GM23338 (cell line): Measurements from ENCODE around the gene MLLT10. TPM values are rescaled to one million over a fixed set of nuclear protein-coding genes. Genes with fewer than 3 reads are reported as not detected.

Source experiments
- ATAC-seq: fragments of 200-7000 bp; cut with Tn5 transposase; 3 replicates; pipeline ENCODE4 v1.9.1; 2020
- DNase-seq: peaks from one replicate; pipeline ENCODE4 v3.0.0-alpha.2; 2015; ENCODE audit warnings: low spot score
- H2AFZ ChIP-seq: fragments of 200-600 bp; sonication (generic); 2 replicates; pipeline ENCODE4 v1.8.0; 2016; ENCODE audit warnings: antibody characterized with exemption, mild to moderate bottlenecking, moderate library complexity
- H3F3A ChIP-seq: fragments of 200-600 bp; sonication (generic); replicated peaks from 2 replicates; pipeline ENCODE4 v1.8.0; 2017; ENCODE audit warnings: antibody characterized with exemption, mixed run types, low read depth
- H3K27ac ChIP-seq: fragments of 200-600 bp; sonication (generic); 2 replicates; pipeline ENCODE4 v1.6.1; 2016; ENCODE audit warnings: low read depth
- H3K27me3 ChIP-seq: fragments of 200-600 bp; sonication (generic); 2 replicates; pipeline ENCODE4 v1.8.0; 2016; ENCODE audit warnings: mild to moderate bottlenecking, mixed run types, moderate library complexity; ENCODE audit not compliant: insufficient read depth
- H3K36me3 ChIP-seq: fragments of 200-600 bp; sonication (generic); 2 replicates; pipeline ENCODE4 v1.8.0; 2016; ENCODE audit warnings: mild to moderate bottlenecking; ENCODE audit not compliant: insufficient read depth
- H3K4me1 ChIP-seq: fragments of 200-600 bp; sonication (generic); 2 replicates; pipeline ENCODE4 v1.8.0; 2016; ENCODE audit warnings: mild to moderate bottlenecking, moderate library complexity; ENCODE audit not compliant: insufficient read depth
- H3K4me2 ChIP-seq: fragments of 200-600 bp; sonication (generic); 2 replicates; pipeline ENCODE4 v1.7.1; 2017; ENCODE audit warnings: mixed run types
- H3K4me3 ChIP-seq: fragments of 200-600 bp; sonication (generic); 2 replicates; pipeline ENCODE4 v1.6.1; 2016; ENCODE audit warnings: mixed run types
- H3K79me2 ChIP-seq: fragments of 200-600 bp; sonication (generic); replicated peaks from 2 replicates; pipeline ENCODE4 v1.8.0; 2017; ENCODE audit warnings: mild to moderate bottlenecking; ENCODE audit not compliant: insufficient read depth
- H3K9me2 ChIP-seq: fragments of 200-600 bp; sonication (generic); 2 replicates; pipeline ENCODE4 v1.8.0; 2017; ENCODE audit not compliant: insufficient read depth
- H4K20me1 ChIP-seq: fragments of 200-600 bp; sonication (generic); replicated peaks from 2 replicates; pipeline ENCODE4 v1.8.0; 2017; ENCODE audit warnings: mild to moderate bottlenecking; ENCODE audit not compliant: insufficient read depth
- H3K27ac Mint-ChIP-seq: 2 replicates; pipeline ENCODE4 v1.8.0; 2020; ENCODE audit warnings: inconsistent platforms, mild to moderate bottlenecking, moderate library complexity, mixed read lengths
- H3K27me3 Mint-ChIP-seq: 3 replicates; pipeline ENCODE4 v1.8.0; 2022; ENCODE audit warnings: low read depth, mild to moderate bottlenecking, moderate library complexity, mixed read lengths, inconsistent platforms; ENCODE audit not compliant: insufficient read depth, poor library complexity
- H3K36me3 Mint-ChIP-seq: 3 replicates; pipeline ENCODE4 v1.8.0; 2021; ENCODE audit warnings: low read depth, mild to moderate bottlenecking, inconsistent platforms, moderate library complexity, mixed read lengths
- H3K4me1 Mint-ChIP-seq: 3 replicates; pipeline ENCODE4 v1.8.0; 2020; ENCODE audit warnings: mild to moderate bottlenecking, inconsistent platforms, mixed read lengths
- H3K4me3 Mint-ChIP-seq: 3 replicates; pipeline ENCODE4 v1.8.0; 2021; ENCODE audit warnings: moderate library complexity, mild to moderate bottlenecking, inconsistent platforms, mixed read lengths
- H3K9me3 Mint-ChIP-seq: 3 replicates; pipeline ENCODE4 v1.8.0; 2020; ENCODE audit warnings: moderate library complexity, mild to moderate bottlenecking, inconsistent platforms, mixed read lengths
- CREB1 ChIP-seq: fragments of 250-450 bp; sonication (Bioruptor Pico); IDR thresholded peaks from 2 replicates; pipeline ENCODE4 v1.5.0; 2020; ENCODE audit warnings: low read depth, mild to moderate bottlenecking, moderate library complexity
- CTCF ChIP-seq, 2 experiments: fragments of 200-600 bp in 1 of 2; sonication (generic) in 1 of 2; conservative IDR thresholded peaks; 2 replicates each; pipeline versions ENCODE4 v1.5.1 to v1.6.1; 2016 to 2017; ENCODE audit warnings: antibody characterized with exemption in 2 of 2, low read depth in 2 of 2, mild to moderate bottlenecking in 2 of 2, moderate library complexity in 1 of 2
- EZH2 ChIP-seq: fragments of 200-600 bp; sonication (generic); IDR thresholded peaks from one replicate; pipeline ENCODE4 v1.8.0; 2017; ENCODE audit warnings: antibody characterized with exemption, mild to moderate bottlenecking, low read depth; ENCODE audit not compliant: unreplicated experiment
- EZH2phosphoT487 ChIP-seq: fragments of 200-600 bp; sonication (generic); IDR thresholded peaks from one replicate; pipeline ENCODE4 v1.8.1; 2018; ENCODE audit warnings: antibody characterized with exemption; ENCODE audit not compliant: unreplicated experiment
- POLR2AphosphoS5 ChIP-seq: IDR thresholded peaks from 2 replicates; pipeline ENCODE4 v1.6.1; 2016; ENCODE audit warnings: antibody characterized with exemption, low read depth
- ZNF114 ChIP-seq: fragments of 250-450 bp; sonication (Bioruptor Pico); IDR thresholded peaks from 2 replicates; pipeline ENCODE4 v1.5.0; 2020; ENCODE audit warnings: mild to moderate bottlenecking, moderate library complexity
- ZNF331 ChIP-seq: fragments of 250-450 bp; sonication (Bioruptor Pico); IDR thresholded peaks from 2 replicates; pipeline ENCODE4 v1.5.0; 2020; ENCODE audit warnings: low read depth, mild to moderate bottlenecking, moderate library complexity
- polyA plus RNA-seq: library from polyadenylated mRNA; unstranded; fragments of >200 nt; fragmentation: Nextera tagmentation; extraction: Ambion mirVana; gene quantifications from 2 replicates; pipeline ENCODE4 v1.2.1, GENCODE V29; 2016
- total RNA-seq: library from RNA; depleted of rRNA; stranded (reverse); fragments of >200 nt; shearing (Covaris generic); gene quantifications from 2 replicates; pipeline ENCODE4 v1.2.3, GENCODE V29; 2014
- TF ChIP-seq, protein P1 (sequence below): fragments of 250-450 bp; sonication (Bioruptor Pico); IDR thresholded peaks from 2 replicates; pipeline ENCODE4 v1.5.0; 2020; ENCODE audit warnings: mild to moderate bottlenecking, moderate library complexity
- TF ChIP-seq, protein P2 (sequence below): IDR thresholded peaks from 2 replicates; pipeline ENCODE4 v1.6.1; 2016; ENCODE audit warnings: antibody characterized with exemption

MLLT10 gene
- total and polyA plus RNA-seq, 2 experiments from 2014 or later, result 28.8 to 55.4 TPM

DNA sequence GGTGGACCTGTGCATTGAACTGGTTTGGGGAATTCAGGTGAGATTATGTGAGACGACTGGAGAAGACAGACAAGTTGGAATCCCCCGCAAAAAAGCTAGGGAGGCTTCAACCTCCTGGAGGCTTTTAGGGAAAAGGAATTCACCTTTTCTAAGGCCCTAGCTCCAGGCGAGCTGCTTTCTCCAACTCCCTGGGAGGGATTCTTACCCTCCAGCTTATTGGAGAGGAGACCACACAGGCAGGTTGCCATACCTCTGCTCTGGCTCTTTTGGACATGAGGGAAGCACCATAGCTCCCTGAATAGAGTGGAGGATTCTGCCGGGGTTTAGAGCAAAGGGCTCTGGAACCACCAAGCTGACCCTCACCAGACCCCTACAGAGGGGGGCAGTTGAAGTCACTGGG lies 213.8 kb downstream of the MLLT10 start (continued):
- TF ChIP-seq, protein P1, sequence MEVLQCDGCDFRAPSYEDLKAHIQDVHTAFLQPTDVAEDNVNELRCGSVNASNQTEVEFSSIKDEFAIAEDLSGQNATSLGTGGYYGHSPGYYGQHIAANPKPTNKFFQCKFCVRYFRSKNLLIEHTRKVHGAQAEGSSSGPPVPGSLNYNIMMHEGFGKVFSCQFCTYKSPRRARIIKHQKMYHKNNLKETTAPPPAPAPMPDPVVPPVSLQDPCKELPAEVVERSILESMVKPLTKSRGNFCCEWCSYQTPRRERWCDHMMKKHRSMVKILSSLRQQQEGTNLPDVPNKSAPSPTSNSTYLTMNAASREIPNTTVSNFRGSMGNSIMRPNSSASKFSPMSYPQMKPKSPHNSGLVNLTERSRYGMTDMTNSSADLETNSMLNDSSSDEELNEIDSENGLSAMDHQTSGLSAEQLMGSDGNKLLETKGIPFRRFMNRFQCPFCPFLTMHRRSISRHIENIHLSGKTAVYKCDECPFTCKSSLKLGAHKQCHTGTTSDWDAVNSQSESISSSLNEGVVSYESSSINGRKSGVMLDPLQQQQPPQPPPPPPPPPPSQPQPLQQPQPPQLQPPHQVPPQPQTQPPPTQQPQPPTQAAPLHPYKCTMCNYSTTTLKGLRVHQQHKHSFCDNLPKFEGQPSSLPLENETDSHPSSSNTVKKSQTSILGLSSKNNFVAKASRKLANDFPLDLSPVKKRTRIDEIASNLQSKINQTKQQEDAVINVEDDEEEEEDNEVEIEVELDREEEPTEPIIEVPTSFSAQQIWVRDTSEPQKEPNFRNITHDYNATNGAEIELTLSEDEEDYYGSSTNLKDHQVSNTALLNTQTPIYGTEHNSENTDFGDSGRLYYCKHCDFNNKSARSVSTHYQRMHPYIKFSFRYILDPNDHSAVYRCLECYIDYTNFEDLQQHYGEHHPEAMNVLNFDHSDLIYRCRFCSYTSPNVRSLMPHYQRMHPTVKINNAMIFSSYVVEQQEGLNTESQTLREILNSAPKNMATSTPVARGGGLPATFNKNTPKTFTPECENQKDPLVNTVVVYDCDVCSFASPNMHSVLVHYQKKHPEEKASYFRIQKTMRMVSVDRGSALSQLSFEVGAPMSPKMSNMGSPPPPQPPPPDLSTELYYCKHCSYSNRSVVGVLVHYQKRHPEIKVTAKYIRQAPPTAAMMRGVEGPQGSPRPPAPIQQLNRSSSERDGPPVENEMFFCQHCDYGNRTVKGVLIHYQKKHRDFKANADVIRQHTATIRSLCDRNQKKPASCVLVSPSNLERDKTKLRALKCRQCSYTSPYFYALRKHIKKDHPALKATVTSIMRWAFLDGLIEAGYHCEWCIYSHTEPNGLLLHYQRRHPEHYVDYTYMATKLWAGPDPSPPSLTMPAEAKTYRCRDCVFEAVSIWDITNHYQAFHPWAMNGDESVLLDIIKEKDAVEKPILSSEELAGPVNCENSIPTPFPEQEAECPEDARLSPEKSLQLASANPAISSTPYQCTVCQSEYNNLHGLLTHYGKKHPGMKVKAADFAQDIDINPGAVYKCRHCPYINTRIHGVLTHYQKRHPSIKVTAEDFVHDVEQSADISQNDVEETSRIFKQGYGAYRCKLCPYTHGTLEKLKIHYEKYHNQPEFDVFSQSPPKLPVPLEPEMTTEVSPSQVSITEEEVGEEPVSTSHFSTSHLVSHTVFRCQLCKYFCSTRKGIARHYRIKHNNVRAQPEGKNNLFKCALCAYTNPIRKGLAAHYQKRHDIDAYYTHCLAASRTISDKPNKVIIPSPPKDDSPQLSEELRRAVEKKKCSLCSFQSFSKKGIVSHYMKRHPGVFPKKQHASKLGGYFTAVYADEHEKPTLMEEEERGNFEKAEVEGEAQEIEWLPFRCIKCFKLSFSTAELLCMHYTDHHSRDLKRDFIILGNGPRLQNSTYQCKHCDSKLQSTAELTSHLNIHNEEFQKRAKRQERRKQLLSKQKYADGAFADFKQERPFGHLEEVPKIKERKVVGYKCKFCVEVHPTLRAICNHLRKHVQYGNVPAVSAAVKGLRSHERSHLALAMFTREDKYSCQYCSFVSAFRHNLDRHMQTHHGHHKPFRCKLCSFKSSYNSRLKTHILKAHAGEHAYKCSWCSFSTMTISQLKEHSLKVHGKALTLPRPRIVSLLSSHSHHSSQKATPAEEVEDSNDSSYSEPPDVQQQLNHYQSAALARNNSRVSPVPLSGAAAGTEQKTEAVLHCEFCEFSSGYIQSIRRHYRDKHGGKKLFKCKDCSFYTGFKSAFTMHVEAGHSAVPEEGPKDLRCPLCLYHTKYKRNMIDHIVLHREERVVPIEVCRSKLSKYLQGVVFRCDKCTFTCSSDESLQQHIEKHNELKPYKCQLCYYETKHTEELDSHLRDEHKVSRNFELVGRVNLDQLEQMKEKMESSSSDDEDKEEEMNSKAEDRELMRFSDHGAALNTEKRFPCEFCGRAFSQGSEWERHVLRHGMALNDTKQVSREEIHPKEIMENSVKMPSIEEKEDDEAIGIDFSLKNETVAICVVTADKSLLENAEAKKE (CRISPR knock-in tag), result no peak
- TF ChIP-seq ZNF114 (CRISPR knock-in tag), result no peak
- no peak for TF ChIP-seq EZH2
- TF ChIP-seq, protein P2, sequence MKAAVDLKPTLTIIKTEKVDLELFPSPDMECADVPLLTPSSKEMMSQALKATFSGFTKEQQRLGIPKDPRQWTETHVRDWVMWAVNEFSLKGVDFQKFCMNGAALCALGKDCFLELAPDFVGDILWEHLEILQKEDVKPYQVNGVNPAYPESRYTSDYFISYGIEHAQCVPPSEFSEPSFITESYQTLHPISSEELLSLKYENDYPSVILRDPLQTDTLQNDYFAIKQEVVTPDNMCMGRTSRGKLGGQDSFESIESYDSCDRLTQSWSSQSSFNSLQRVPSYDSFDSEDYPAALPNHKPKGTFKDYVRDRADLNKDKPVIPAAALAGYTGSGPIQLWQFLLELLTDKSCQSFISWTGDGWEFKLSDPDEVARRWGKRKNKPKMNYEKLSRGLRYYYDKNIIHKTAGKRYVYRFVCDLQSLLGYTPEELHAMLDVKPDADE, result no peak
- no peak for TF ChIP-seq CTCF (conservative IDR thresholded peaks at IDR 0.05; ENCODE audit: low read depth in 2 of 2)

DNA sequence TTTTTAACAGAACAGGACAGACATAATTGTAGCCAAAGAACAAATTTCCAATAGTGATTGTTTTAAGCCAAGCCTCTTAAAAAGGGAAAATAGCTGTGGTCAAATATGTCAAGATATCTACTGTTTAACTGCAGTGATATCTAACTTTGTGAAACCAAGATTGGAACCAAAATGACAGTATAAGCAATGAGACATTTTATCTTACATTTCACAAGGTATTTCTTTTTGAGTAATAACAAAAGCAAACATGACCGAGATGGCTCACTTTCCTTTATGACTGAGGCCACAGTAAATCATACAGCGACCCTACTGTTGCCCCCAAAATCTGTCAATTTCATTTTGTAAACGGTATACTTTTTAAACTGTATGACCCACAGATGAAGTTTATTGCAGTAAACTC lies 215.8 kb downstream of the MLLT10 start:
- no peak overlapping the region for H2AFZ ChIP-seq
- H3K9me3 Mint-ChIP-seq, result no peaks in the 10 kb centered on the region; the same call in 1 of the 3 replicates
- H4K20me1 ChIP-seq, result no peaks in the 10 kb centered on the region
- H3K27ac ChIP-seq, result peak overlapping the region; percentile 97
- peaks cover 73% of the 10 kb centered on the region for H3K4me1 Mint-ChIP-seq
- no peak overlapping the region for H3K4me3 ChIP-seq
- no peaks in the 10 kb centered on the region for H3K27me3 ChIP-seq
- no peaks in the 10 kb centered on the region for H3K9me2 ChIP-seq
- H3K36me3 Mint-ChIP-seq, result peaks cover 24% of the 10 kb centered on the region; the same call in 2 of the 3 replicates
- H3K79me2 ChIP-seq, result no peaks in the 10 kb centered on the region
- no peak overlapping the region for H3K4me3 Mint-ChIP-seq
- 0 out of 2 replicates have a peak overlapping the region, but pooled peaks have one; percentile 47 for H3K4me2 ChIP-seq
- H3F3A ChIP-seq, result peaks cover 13% of the 10 kb centered on the region
- DNase-seq (no peak), ATAC-seq (no peak)
- H3K4me1 ChIP-seq, result peaks cover 37% of the 10 kb centered on the region
- H3K27me3 Mint-ChIP-seq, result peaks cover 26% of the 10 kb centered on the region
- no peaks in the 10 kb centered on the region; the same call in 1 of the 2 replicates for H3K36me3 ChIP-seq
- peak overlapping the region; percentile 96 for H3K27ac Mint-ChIP-seq
- TF ChIP-seq ZNF331 (CRISPR knock-in tag), result no peak
- no peak for TF ChIP-seq POLR2AphosphoS5
- no peak for TF ChIP-seq CTCF (conservative IDR thresholded peaks at IDR 0.05; ENCODE audit: low read depth in 2 of 2)
- no peak for TF ChIP-seq EZH2
- TF ChIP-seq EZH2phosphoT487, result no peak
- TF ChIP-seq CREB1 (CRISPR knock-in tag), result no peak
- TF ChIP-seq, protein P2, result no peak
